GM12878 (cell line): ENCODE measurements around the gene ACVR1B. TPM values are rescaled to one million over a fixed set of nuclear protein-coding genes. Genes with fewer than 3 reads are reported as not detected.

ENCODE experiments used
- ATAC-seq: fragments of 200-7000 bp; cut with Tn5 transposase; 3 replicates; pipeline ENCODE4 v1.9.1; 2020; ENCODE audit warnings: mild to moderate bottlenecking, moderate library complexity
- BruUV-seq: library from RNA; stranded (reverse); fragments of 400-500 nt; replicated peaks from 2 replicates; lab custom pipeline; 2021; lab: Mats Ljungman, UMichigan
- CTCF ChIA-PET: fragments of 300-600 bp; sonication (Branson Sonifier 250); formaldehyde crosslinking; extraction: SDS; loops from one replicate; lab custom pipeline; 2021; ENCODE audit warnings: inconsistent platforms; lab: Yijun Ruan, JAX
- POLR2A ChIA-PET: fragments of 350-600 bp; formaldehyde crosslinking; extraction: SDS; loops from one replicate; lab custom pipeline; 2021; ENCODE audit warnings: inconsistent platforms; lab: Charles Lee
- RAD21 ChIA-PET: fragments of 300-600 bp; sonication (Branson Sonifier 250); formaldehyde crosslinking; loops from one replicate; lab custom pipeline; 2023; ENCODE audit warnings: antibody characterized with exemption; ENCODE audit not compliant: unreplicated experiment; lab: Charles Lee
- SMC1A ChIA-PET: fragments of 300-600 bp; sonication (Branson Sonifier 250); formaldehyde crosslinking; loops from one replicate; lab custom pipeline; 2023; ENCODE audit not compliant: unreplicated experiment, uncharacterized antibody; lab: Charles Lee
- DNase-seq: peaks from one replicate; pipeline ENCODE4 v3.0.0-alpha.2; 2011; ENCODE audit warnings: low read depth, low spot score
- FAIRE-seq: peaks from 3 replicates; lab custom pipeline; 2011; peaks lifted over from hg19 to GRCh38; lab: Jason Lieb, UNC
- H2AFZ ChIP-seq: 2 replicates; pipeline ENCODE4 v1.6.0; 2011; ENCODE audit warnings: low read depth, low read length, control low read depth; ENCODE audit not compliant: control insufficient read depth
- H3K27ac ChIP-seq: 2 replicates; pipeline ENCODE4 v1.5.1; 2011; ENCODE audit warnings: control low read depth; ENCODE audit not compliant: control insufficient read depth, insufficient read depth
- H3K27me3 ChIP-seq, 2 experiments: replicated peaks in 1 of 2; 2 replicates each; pipeline versions ENCODE4 v1.6.0 to v1.6.1; 2011; ENCODE audit warnings: low read length in 1 of 2; ENCODE audit not compliant: control insufficient read depth in 2 of 2, insufficient read depth in 2 of 2
- H3K36me3 ChIP-seq, 2 experiments: 2 replicates each; pipeline ENCODE4 v1.5.1; 2011; ENCODE audit warnings: low read length in 1 of 2; ENCODE audit not compliant: control insufficient read depth in 2 of 2, insufficient read depth in 2 of 2
- H3K4me1 ChIP-seq: 2 replicates; pipeline ENCODE4 v1.6.1; 2011; ENCODE audit warnings: mild to moderate bottlenecking, low read length, moderate library complexity, mixed read lengths; ENCODE audit not compliant: control insufficient read depth, insufficient read depth
- H3K4me2 ChIP-seq: 2 replicates; pipeline ENCODE4 v1.6.0; 2011; ENCODE audit warnings: control low read depth; ENCODE audit not compliant: control insufficient read depth, insufficient read depth
- H3K4me3 ChIP-seq: fragments of 200-600 bp; sonication (generic); 2 replicates; pipeline ENCODE4 v1.5.1; 2016
- H3K79me2 ChIP-seq: 2 replicates; pipeline ENCODE4 v1.6.0; 2011; ENCODE audit warnings: low read length; ENCODE audit not compliant: control insufficient read depth, insufficient read depth
- H3K9ac ChIP-seq: 2 replicates; pipeline ENCODE4 v1.8.0; 2011; ENCODE audit warnings: low read length, control low read depth, mixed read lengths; ENCODE audit not compliant: control insufficient read depth, insufficient read depth
- H3K9me3 ChIP-seq: replicated peaks from 3 replicates; pipeline ENCODE4 v1.5.1; 2011; ENCODE audit warnings: mild to moderate bottlenecking, low read length; ENCODE audit not compliant: control insufficient read depth, insufficient read depth
- H4K20me1 ChIP-seq: 2 replicates; pipeline ENCODE4 v1.6.0; 2011; ENCODE audit not compliant: control insufficient read depth, insufficient read depth
- CBX5 ChIP-seq: sonication (generic); IDR thresholded peaks from 2 replicates; pipeline ENCODE4 v1.6.1; 2016; ENCODE audit warnings: low read depth, moderate library complexity, mild to moderate bottlenecking, inconsistent platforms
- CEBPZ ChIP-seq: fragments of 150-350 bp; IDR thresholded peaks from 2 replicates; pipeline ENCODE4 v1.6.1; 2016; ENCODE audit warnings: low read depth, low read length
- E2F4 ChIP-seq: IDR thresholded peaks from 2 replicates; pipeline ENCODE4 v1.6.1; 2012; ENCODE audit warnings: low read depth, low read length, improper control_type of control experiment
- IKZF2 ChIP-seq, 2 experiments: fragments of 450-650 bp; IDR thresholded peaks; 2 replicates each; pipeline ENCODE4 v1.6.1; 2017; ENCODE audit warnings: mild to moderate bottlenecking in 2 of 2, moderate library complexity in 2 of 2
- LARP7 ChIP-seq: fragments of 450-650 bp; IDR thresholded peaks from 2 replicates; pipeline ENCODE4 v1.6.1; 2017; ENCODE audit warnings: mild to moderate bottlenecking
- TCF3 ChIP-seq: IDR thresholded peaks from 2 replicates; pipeline ENCODE4 v1.6.1; 2012; ENCODE audit warnings: low read depth, mild to moderate bottlenecking, low read length, borderline replicate concordance; ENCODE audit not compliant: insufficient read depth
- WGBS: methylation state at CpG from one replicate; pipeline ENCODE4 v1.1.6; 2016; ENCODE audit warnings: low lambda C conversion rate; ENCODE audit not compliant: insufficient replicate concordance, insufficient coverage; ENCODE audit errors: missing lambda C conversion rate; 5-methylcytosine and 5-hydroxymethylcytosine counted together
- in situ Hi-C: fragments of 300-500 bp; cut with MboI; formaldehyde crosslinking; loops from 9 replicates; pipeline ENCODE4 v1.14.3; 2018; ENCODE audit warnings: mixed read lengths
- intact Hi-C: fragments of 100-400 bp; cut with micrococcal nuclease; formaldehyde crosslinking; loops from one replicate; pipeline ENCODE4 v1.14.2; 2022; ENCODE audit not compliant: unreplicated experiment
- polyA plus RNA-seq, 11 experiments: library from polyadenylated mRNA; depleted of rRNA in 4 of 11; unstranded in 6 of 11; stranded (reverse) in 5 of 11; fragments of >200 nt; fragmentation: Nextera tagmentation in 4 of 11; fragmentation: Illumina TruSeq in 1 of 11; extraction: Ambion mirVana in 4 of 11; extraction: Trizol in 1 of 11; gene quantifications; 1 replicate in 1 of 11; 2 replicates in 10 of 11; pipeline versions ENCODE4 v1.2.1 to v1.2.3, GENCODE V29; 2011 to 2016; ENCODE audit warnings: inconsistent platforms in 2 of 11, missing spikeins in 2 of 11, low read depth in 1 of 11
- total RNA-seq, 4 experiments: library from RNA; depleted of rRNA in 3 of 4; stranded (reverse); fragments of >200 nt in 3 of 4; fragmentation: Illumina TruSeq in 1 of 4; extraction: Trizol in 1 of 4; gene quantifications; 2 replicates each; pipeline versions ENCODE4 v1.2.1 to v1.2.3, GENCODE V29; 2013 to 2021

ACVR1B gene
- total and polyA plus RNA-seq, 10 of the 15 experiments (the other 5 are each of a cell fraction or from before 2014, with no cell fraction given) = 0.02 to 0.69 (median 0.16) TPM; not detected in 2

GRCh38 chr12:51947246-51947996 is 4.1 kb upstream of the ACVR1B start:
- 38% methylated on average over 8 of the region's 8 CpGs for WGBS
- Histone ChIP-seq H3K79me2 (no peaks in the 10 kb centered on the region), H3K9ac (no peak overlapping the region), H2AFZ (no peak overlapping the region), H3K36me3 (no peaks in the 10 kb centered on the region), H3K4me2 (no peak overlapping the region), H3K9me3 (peaks cover 8% of the 10 kb centered on the region; the same call in 2 of the 3 replicates), H4K20me1 (no peaks in the 10 kb centered on the region), H3K27ac (no peak overlapping the region), H3K4me1 (peaks cover 4% of the 10 kb centered on the region), H3K27me3 (peaks cover 2 to 3% of the 10 kb centered on the region in 2 experiments), H3K4me3 (no peak overlapping the region)
- ATAC-seq (no peak), DNase-seq (no peak), FAIRE-seq (no peak)
- TF ChIP-seq CBX5 (no peak), CEBPZ (no peak), E2F4 (no peak), TCF3 (no peak), LARP7 (no peak), IKZF2 (IDR thresholded peaks at IDR 0.05) (no peak)
- ChIA-PET RAD21 (no interaction called here), CTCF (interaction anchor here (1.1 kb wide), 1 partner anchor 25 kb away, joined by 4 read pairs; no protein-coding TSS in a partner anchor), POLR2A (no interaction called here), SMC1A (interaction anchor here (1.5 kb wide), 1 partner anchor 78 kb away, joined by 3 read pairs; no protein-coding TSS in a partner anchor)
- BruUV-seq = no TSS peak
- intact Hi-C loops (no loop called here), in situ Hi-C loops (no loop called here)
